Activated gamma-delta T cell treated with anti-CD3 and anti-CD28 coated beads, Interleukin-2, amount 50 U/mL, for 16 hours (primary cell): ENCODE data around the gene ZIC5.

Experiments
- DNase-seq: peaks from one replicate; pipeline ENCODE4 v3.0.0-alpha.2; 2020; ENCODE audit warnings: low read depth

The ZIC5 gene

DNA sequence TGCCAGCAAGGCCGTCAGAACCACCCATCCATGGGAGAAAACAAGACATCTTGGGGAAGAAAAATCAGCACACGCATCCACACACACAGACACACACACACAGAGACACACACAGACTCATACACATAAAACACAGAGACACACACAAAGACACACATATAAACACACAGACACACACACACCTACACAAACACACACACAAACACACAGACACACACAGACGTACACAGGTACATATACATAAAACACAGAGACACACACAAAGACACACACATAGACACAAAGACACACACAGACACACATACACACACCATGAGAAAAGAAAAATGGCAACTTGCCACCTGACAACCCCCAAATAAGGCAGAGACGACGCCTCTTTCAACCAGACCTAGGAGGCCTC is 40.6 kb downstream of the ZIC5 start:
- DNase-seq = no peak

DNA sequence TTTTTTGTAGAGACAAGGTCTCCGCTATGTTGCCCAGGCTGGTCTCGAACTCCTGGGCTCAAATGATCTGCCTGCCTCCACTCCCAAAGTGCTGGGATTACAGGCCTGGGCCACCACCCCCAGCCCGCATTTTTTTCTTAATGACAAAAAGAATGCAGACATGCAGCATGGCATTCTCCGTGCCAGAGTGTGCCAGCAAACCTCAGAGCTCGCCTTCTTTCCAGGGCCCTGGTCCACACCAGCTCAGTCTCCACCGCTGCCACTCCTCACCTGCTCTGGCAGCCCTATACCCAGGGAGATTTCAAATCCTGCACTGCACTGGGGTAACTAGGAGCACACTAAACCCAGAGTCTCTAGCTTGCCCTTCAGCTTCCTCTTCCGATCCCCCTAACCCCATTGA is 41.7 kb downstream of the ZIC5 start:
- no peak for DNase-seq

DNA sequence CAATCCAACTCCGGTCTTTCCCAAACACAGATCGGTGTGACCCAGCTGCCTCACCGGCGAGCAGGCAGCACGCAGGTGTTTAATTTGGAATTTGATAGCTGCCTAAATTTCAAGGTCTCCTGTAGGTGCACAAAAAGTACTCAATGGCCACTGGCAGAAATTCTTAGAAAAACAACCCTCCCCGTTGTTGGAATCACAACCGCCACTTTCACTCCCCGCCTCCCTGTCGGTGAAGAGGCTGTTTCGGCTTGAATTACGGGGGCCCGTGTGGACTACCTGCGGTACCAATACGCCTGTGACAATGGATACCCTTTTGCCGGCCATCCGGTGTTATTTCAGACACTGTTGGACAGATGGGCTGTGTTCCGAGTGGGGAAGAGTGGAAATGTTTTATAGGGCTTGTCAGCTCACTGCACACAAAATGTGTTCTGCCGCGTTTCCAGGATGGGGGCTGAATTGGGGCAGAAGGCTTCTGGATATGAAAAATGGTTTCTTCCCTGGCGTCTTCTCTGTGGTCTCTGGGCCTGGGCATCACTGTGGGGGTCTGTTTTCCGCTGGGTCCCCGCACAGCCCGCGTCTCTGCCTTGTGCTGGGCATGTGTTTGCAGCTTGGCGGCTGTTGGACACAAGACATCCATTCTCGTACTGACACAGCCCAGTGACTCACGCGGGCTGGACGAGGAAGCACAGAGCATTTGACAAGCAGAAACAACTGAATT is 45.4 kb downstream of the ZIC5 start:
- no peak for DNase-seq

DNA sequence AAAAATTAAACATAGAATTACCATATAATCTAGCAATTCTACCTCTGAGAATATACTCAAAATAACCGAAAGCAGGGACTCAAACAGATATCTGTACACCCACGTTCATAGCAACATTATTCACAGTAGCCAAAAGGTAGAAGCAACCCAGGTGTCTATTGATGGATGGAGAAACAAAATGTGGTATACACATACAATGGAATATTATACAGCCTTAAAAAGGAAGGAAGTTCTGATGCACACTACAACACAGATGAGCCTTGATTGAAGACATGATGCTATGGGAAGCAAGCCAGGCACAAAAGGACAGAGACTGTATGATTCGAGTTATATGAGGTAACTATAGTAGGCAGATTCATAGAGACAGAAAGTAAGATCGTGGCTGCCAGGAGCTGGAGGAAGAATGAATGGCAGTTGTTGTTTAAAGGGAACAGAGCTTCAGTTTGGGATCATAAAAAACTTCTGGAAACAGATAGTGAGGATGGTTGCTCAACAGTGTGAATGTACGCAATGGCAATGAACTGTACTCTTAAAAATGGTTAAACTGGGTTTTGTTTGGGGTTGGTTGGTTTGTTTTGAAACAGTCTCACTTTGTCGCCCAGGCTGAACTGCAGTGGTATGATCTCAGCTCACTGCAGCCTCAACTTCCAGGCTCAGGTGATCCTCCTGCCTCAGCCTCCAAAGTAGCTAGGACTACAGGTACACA is 47.5 kb downstream of the ZIC5 start:
- no peak for DNase-seq

DNA sequence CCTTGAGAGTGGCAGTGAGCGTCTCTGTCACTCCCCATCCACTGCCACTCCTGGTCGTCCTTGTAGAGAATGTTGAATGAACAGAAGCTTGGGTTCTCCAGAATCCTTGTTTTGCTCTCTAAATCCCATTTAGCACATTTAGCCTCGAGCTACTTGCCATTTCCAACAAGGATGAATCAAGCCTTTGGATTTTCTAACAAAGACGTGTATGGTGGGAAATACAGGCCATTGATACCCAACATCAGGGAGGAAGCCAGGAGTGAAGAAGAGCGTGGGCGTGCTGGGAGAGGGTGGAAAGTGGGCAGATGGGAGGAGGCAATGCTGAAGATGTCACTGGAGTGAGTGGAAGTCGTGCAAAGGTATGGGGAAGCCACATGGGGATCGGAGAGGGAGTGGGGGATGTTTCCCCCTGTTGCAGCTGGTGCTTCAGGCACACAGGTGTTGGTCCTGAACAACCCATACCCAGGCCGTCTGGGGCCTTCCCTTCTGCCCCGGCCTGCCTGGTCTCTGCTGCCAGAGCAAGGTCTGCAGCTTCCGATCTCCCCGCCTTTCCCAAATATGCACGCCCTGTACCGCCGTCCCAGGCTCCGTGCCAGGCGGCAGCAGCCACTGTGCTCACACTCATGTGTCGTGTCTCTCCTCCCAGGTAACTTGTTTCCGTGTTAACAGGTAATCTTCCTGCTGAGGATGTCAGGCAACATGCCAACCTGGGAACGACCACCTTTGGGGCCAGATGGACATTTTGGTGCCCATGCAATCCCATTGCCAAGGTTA is 48.7 kb downstream of the ZIC5 start:
- DNase-seq = no peak

DNA sequence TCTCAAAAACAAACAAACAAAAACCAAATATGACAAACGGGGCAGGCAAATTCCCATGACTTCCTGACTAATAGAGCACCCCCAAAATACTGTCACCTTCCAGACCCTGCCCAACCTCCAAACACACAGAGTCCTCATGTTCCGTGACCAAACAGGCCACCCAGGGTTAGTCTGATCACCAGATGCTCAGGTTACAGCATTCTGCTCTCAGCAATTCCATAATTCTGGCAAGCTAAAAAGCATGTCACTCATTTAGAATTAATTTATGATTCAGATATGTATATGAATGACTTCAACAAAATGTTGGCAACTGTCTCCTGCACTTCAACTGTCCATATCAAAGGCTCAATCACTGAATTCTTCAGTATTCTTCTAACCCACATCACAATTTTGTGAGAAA is 52.4 kb downstream of the ZIC5 start:
- no peak for DNase-seq

DNA sequence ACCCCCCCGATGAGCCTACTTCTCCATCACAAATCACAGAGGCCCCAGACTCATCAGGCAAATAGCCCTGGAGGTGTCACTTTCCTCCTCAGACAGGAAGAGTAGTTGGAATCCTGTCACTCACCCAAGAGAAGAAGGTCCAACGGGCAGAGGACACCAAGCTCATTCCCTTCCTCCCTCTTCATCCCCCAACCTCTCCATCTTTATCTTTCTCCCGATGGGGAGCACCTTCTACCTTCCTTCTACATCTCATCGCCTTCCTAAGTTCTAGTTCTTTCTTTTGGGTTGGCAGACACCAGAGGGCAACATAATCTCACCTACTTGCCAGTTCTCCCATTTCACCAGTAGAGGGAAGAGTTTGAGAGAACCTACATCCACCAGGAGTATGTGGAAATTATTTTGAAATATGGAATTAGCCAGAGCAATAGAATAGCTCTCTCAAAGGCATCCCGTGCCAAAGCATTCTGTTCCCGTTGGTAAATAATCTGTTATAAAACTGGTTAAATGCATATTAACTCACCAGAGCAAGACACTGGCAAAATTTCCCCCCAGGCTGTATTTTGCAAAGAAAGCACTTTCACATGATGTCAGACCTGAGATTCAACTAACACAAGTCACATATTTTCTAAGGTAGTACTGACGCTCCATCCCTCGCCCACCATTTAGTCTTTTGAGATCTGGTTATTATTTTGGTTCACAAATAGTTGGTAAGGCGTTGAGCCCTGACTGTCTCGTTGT is 55.0 kb downstream of the ZIC5 start:
- DNase-seq = no peak

DNA sequence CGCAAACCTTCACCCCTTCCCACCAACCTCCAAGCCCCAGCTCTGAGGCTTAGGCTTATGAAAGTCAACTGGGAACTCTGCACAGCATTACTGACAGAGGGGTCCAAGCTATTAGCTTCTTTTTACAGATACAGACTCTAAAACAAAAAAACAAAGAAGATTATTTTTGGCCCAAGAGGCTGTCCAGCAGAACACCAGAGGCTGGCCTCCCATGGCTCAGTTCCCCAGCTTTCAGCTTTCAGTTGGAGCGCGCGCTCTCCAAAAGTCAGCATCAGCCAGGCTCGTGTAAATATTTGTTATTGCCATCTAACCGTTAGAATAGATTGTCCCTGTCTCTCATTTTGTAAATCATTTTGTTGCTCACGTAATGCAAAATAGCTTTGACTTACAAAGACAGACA is 58.4 kb downstream of the ZIC5 start:
- DNase-seq = no peak
